DMS114 treated with DMSO at 0.1 percent for 48 hours (cell line): ENCODE results near the gene TBXA2R.
"Not testable (repeated sequence)": the region's sequence is repeated elsewhere in the genome, so short reads cannot be mapped to it uniquely, and the experiment has no call there.

Experiments used
- DNase-seq: peaks from one replicate; lab custom pipeline; 2025; ENCODE audit not compliant: unreplicated experiment; lab: John Stamatoyannopoulos, UW

Gene TBXA2R

DNA sequence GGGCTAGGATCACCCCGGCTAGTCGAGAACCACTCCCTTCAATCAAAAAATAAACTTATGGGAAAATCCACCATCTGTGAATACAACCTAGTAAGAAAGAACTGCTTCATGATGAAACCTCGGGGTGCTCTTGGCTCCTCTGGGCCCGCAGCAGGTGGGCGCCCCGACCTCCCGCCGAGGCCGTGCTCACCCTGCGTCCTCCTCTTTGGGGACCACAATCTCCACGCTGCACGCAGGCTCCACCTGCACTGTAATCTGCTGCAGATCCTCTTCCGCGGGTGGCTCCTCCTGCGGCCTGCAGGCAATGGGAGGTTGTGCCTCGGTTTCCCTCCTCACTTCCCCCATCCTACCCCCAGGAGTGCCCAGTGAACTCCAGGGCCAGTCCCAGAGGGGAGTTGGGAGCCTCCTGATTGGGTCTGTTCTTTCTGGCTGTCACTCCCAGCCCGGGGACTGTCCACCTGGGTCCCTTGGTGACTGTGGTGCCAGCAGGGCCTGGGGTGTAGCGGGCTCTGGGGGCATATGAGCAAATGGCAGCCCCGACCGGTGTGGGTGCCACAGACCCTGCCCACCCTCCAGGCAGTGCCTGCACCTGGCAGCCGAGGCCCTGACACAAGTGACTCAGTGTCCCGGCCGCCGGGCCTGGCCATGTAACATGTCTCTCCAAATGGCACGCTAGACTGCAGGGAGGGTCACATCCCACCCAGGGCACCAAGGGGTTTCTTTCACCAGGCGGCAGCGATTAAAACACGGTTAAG, 35.0 kb upstream of the TBXA2R start:
- DNase-seq = no peak

DNA sequence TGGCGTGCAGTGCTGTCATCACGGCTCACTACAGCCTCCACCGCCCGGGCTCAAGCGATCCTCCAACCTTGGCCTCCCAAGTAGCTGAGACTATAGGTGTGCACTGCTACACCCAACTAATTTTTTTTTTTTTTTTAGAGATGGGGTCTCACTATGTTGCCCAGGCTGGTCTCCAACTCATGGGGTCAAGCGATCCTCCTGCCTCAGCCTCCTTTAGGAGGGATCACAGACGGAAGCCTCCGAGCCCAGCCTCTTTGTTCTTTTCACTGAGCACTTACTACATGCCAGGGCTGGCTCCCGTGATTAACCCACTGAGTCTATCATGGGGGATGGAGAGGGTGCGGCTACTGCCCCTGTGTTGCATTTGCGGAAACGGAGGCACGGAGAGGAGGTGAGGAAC, 32.8 kb upstream of the TBXA2R start:
- no peak for DNase-seq

- DNase-seq = no peak
These were observed 31.8 kb upstream of the TBXA2R start for GRCh38 chr19:3638208-3639193.

GRCh38 chr19:3637621-3638020, 30.9 kb upstream of the TBXA2R start:
- DNase-seq = no peak

GRCh38 chr19:3636962-3637361, 30.3 kb upstream of the TBXA2R start:
- DNase-seq = no peak

DNA sequence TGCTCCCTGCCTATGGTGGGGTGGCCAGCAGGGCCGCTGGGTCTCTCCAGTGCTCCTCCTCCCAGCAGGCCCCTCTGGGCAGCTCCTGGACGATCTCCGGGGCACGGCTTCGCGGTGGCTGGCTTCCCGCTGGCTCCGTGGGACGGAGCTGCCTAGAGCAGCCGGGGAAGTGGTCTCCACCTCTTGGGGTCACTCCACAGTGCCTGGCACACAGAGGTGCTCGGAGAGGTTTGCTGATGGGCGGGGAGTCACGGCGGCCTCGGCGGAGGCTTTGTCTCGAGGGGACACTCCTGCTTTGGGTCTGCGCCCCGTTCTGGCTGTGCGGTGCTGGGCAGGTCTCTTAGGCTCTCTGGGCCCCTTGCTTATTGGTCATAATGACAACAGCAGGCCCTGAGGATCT, 29.8 kb upstream of the TBXA2R start:
- no peak for DNase-seq

- DNase-seq = no peak
These were observed 27.9 kb upstream of the TBXA2R start for GRCh38 chr19:3634496-3635045.

DNA sequence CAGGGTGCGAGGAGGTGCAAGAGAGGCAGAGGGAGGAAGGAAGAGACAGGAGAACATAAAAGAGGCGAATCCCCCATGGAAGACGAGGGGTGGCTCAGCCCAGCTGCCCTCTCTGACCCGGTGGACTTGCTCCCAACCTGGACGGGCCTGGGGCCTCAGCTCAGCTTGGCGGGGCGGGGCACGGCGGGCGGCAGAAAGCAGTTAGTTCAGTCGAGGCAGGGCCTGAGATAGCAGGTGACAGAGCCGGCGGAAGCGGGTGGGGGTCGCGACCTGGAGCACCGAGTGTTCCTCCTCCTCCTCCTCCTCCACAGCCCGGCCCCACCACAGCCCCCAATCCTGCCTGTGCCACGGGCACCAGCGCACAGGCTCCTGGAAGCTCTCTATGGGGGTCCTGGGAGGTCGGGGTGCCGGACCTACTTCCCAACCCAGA, 26.9 kb upstream of the TBXA2R start:
- DNase-seq = no peak

GRCh38 chr19:3632739-3633558, 26.3 kb upstream of the TBXA2R start:
- no peak for DNase-seq

- DNase-seq = no peak
These were observed 25.4 kb upstream of the TBXA2R start for GRCh38 chr19:3632098-3632497.

DNA sequence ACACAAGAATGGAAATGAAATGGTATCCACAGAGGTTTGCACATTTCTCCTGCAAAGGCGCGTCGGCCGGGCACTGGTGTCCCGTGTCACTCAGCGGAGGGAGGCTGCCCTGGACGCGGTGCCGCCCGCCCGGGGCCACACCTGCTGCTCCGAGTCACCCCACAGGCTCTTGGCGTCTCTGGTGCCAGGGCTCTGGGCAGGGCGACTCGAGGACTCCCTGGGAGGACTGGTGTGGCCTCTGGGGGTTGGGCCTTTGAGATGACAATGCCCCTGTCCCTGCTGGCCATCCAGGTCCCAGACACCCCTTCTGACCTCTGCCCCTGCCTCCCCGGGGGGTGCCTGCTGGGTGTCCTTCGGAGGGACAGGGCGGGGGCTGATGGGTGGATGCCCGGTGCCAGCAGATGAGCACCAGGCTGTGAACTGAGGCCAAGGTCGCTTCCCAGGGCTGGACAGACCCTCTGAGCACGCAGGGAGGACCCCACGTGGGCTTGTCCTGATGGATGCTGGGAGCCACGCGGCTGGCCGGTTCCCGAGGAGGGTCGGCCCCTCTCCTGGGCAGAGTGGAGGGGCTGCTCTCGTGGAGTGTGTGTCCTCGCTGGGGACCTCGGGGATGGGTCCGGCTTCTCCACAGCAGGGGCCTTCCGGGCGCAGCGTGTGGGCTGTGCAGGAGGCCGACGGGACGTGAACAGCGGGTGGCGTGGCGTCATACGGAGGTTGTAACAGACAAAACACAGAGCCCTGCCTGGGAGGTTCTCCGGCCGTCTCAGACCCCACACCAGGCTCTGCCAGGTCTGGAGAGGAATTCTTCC, 24.6 kb upstream of the TBXA2R start:
- DNase-seq = no peak

DNA sequence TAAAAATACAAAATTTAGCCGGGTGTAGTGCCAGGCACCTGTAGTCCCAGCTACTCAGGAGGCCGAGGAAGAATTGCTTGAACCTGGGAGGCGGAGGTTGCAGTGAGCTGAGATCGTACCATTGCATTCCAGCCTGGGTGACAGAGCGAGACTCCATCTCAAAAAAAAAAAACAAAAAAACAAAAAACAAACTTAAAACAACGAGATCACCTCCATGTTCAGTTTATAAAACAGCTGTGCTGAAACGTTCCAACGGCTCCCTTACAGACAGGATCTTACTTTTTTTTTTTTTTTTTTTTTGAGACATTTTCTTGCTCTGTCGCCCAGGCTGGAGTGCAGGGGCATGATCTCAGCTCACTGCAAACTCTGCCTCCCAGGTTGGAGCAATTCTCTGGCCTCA, 22.1 kb upstream of the TBXA2R start:
- DNase-seq = not testable (repeated sequence)

DNA sequence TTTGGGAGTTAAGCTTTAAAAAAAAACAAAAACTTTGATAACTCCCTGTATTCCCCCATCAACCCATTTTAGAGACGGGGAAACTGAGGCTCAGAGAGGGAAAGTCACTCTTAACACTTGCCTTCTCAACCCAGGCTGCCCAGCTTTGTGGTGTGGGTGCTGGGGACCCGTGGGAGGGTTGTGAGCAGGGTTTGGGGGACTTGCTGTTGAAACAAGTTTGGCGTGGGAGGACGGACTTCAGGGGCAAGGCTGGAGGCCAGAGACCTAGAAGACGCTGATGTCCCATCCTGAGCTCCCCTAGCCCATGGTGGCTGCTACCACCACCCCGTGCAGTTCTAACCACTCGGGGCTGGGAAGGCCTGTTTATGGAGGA, 20.7 kb upstream of the TBXA2R start:
- DNase-seq = no peak

DNA sequence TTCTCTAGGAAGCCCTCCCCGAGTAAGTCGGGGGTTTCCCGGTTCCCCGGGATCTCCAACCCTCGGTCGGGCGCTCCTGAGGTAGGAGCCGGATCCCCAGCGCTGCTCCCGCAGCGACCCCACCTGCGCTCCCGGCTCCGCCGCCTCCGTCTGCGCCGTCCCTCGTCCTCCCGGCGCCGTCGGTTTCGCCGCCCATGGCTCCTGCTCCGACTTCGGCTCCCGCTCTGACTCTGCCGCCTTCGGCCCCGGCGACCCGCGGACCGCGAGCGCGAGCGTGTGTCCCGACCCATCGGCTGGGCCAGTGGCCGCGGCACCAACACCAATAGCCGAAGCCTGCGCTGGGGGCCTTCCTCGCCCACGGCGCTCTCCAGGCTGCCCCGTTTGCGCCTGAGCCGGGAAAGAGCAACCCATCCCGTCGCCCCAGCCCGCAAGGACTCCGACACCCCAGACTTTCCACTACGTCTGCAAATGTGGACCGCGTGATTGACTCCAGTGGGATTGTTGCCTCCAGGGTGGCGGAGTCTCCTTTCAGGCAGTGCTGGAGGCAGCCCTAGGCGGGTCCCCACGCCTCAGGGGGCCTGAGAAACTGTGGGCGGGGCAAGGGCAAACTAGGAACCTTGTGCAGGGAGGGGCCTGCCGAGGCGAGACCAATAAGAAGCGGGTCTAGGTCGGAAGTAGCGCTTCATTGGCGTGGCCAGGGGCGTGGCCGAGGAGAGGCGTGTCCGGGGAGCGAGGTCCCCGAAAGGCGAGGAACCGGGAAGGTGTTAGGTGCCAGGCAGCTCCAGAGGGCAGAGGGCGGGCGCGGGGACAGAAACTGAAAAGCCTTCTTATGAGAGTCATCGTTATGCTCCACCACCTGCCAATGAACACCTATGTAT, 20.0 kb upstream of the TBXA2R start, which contains the start of gene CACTIN:
CACTIN (minus strand) TSS at position 318 of the 878 bp plus-strand sequence; CDS start at position 290, 28 bp downstream.
- peak; percentile 90 for DNase-seq

GRCh38 chr19:3625996-3626472, 19.4 kb upstream of the TBXA2R start:
- DNase-seq = no peak

GRCh38 chr19:3623716-3624115, 17.0 kb upstream of the TBXA2R start:
- DNase-seq = no peak

- DNase-seq = no peak
These were observed 15.5 kb upstream of the TBXA2R start for GRCh38 chr19:3622224-3622623.

DNA sequence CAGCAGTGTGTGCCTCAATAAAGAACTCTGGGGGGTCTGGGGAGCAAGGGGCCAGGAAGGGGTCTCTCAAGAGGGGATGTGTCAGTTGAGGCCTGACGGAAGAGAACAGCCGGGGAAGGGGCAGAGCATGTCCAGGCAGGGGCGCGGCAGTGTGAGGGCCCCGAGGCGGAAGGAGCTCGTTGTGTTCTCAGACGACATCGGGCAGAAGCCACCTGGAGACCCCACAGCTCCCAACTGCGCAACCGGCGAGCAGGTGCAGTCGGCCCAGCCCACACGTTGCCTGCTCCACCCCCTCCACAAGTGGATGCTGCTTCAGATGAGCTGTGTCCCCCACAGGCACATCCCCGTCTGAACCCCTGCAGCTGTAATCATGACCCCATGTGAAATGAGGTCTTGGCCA, 15.0 kb upstream of the TBXA2R start:
- DNase-seq = no peak
